ENCODE data around the gene SEPHS2. TPM values are rescaled to one million over a fixed set of nuclear protein-coding genes. Genes with fewer than 3 reads are reported as not detected.

SEPHS2 gene
- total and polyA plus RNA-seq, 2 experiments from 2014 or later: 29.7 to 43.0 TPM

Small RNA genes lying within 50 kb of the gene (small RNA-seq; reads per million reads assigned to genes)
- gene RF00019 (ENCODE audit: low replicate concordance) (not detected), gene RF00406 (ENCODE audit: low replicate concordance) (0.55 reads per million, percentile 38 among the genes with 10 or more reads in this experiment), gene RNU7-61P (ENCODE audit: low replicate concordance) (not detected)

Other genes with a start within 250 kb of the SEPHS2 start
- 2.8 and 11.2 TPM in 2 replicates for gene SULT1A3, start 246.6 kb downstream of the SEPHS2 start, total RNA-seq (2014; rRNA removed; shearing (Covaris generic))
- 17.4 and 19.5 TPM in 2 replicates for gene SULT1A3, start 246.6 kb downstream of the SEPHS2 start, polyA plus RNA-seq (2016; fragmentation: Nextera tagmentation; extraction: Ambion mirVana)
- 2.2 and 7.6 TPM in 2 replicates for gene NPIPB13, start 197.4 kb downstream of the SEPHS2 start, total RNA-seq (2014; rRNA removed; shearing (Covaris generic))
- gene NPIPB13, start 197.4 kb downstream of the SEPHS2 start, polyA plus RNA-seq (2016; fragmentation: Nextera tagmentation; extraction: Ambion mirVana): 5.7 and 7.5 TPM in 2 replicates
- 33.9 and 38.7 TPM in 2 replicates for gene CD2BP2, start 90.6 kb downstream of the SEPHS2 start, total RNA-seq (2014; rRNA removed; shearing (Covaris generic))
- gene CD2BP2, start 90.6 kb downstream of the SEPHS2 start, polyA plus RNA-seq (2016; fragmentation: Nextera tagmentation; extraction: Ambion mirVana): 21.0 and 23.1 TPM in 2 replicates
- 19.6 and 30.8 TPM in 2 replicates for gene TBC1D10B, start 75.4 kb downstream of the SEPHS2 start, total RNA-seq (2014; rRNA removed; shearing (Covaris generic))
- gene TBC1D10B, start 75.4 kb downstream of the SEPHS2 start, polyA plus RNA-seq (2016; fragmentation: Nextera tagmentation; extraction: Ambion mirVana): 13.3 TPM in 2 replicates
- gene MYL11, start 71.1 kb downstream of the SEPHS2 start, total RNA-seq (2014; rRNA removed; shearing (Covaris generic)): not detected in 2 replicates
- 3.5 and 7.3 TPM in 2 replicates for gene MYL11, start 71.1 kb downstream of the SEPHS2 start, polyA plus RNA-seq (2016; fragmentation: Nextera tagmentation; extraction: Ambion mirVana)
- gene SEPTIN1, start 63.3 kb downstream of the SEPHS2 start, total RNA-seq (2014; rRNA removed; shearing (Covaris generic)): 0.21 and 0.35 TPM in 2 replicates
- gene SEPTIN1, start 63.3 kb downstream of the SEPHS2 start, polyA plus RNA-seq (2016; fragmentation: Nextera tagmentation; extraction: Ambion mirVana): 3.3 and 3.9 TPM in 2 replicates
- gene ZNF48, start 50.5 kb downstream of the SEPHS2 start, total RNA-seq (2014; rRNA removed; shearing (Covaris generic)): 37.9 and 44.3 TPM in 2 replicates
- 4.8 and 6.2 TPM in 2 replicates for gene ZNF48, start 50.5 kb downstream of the SEPHS2 start, polyA plus RNA-seq (2016; fragmentation: Nextera tagmentation; extraction: Ambion mirVana)
- 12.0 and 16.1 TPM in 2 replicates for gene ZNF771, start 38.3 kb downstream of the SEPHS2 start, total RNA-seq (2014; rRNA removed; shearing (Covaris generic))
- gene ZNF771, start 38.3 kb downstream of the SEPHS2 start, polyA plus RNA-seq (2016; fragmentation: Nextera tagmentation; extraction: Ambion mirVana): 10.8 and 12.7 TPM in 2 replicates
- 46.1 and 54.1 TPM in 2 replicates for gene DCTPP1, start 15.8 kb downstream of the SEPHS2 start, total RNA-seq (2014; rRNA removed; shearing (Covaris generic))
- gene DCTPP1, start 15.8 kb downstream of the SEPHS2 start, polyA plus RNA-seq (2016; fragmentation: Nextera tagmentation; extraction: Ambion mirVana): 51.7 and 58.3 TPM in 2 replicates
- 0.07 TPM in 1 of 2 replicates, not detected in the other for gene ITGAL, start 26.9 kb upstream of the SEPHS2 start, total RNA-seq (2014; rRNA removed; shearing (Covaris generic))
- 0.05 and 0.43 TPM in 2 replicates for gene ITGAL, start 26.9 kb upstream of the SEPHS2 start, polyA plus RNA-seq (2016; fragmentation: Nextera tagmentation; extraction: Ambion mirVana)
- gene ZNF768, start 80.7 kb upstream of the SEPHS2 start, total RNA-seq (2014; rRNA removed; shearing (Covaris generic)): 34.6 and 43.0 TPM in 2 replicates
- gene ZNF768, start 80.7 kb upstream of the SEPHS2 start, polyA plus RNA-seq (2016; fragmentation: Nextera tagmentation; extraction: Ambion mirVana): 8.3 and 8.5 TPM in 2 replicates
- 10.8 and 12.6 TPM in 2 replicates for gene ZNF747, start 89.0 kb upstream of the SEPHS2 start, total RNA-seq (2014; rRNA removed; shearing (Covaris generic))
- gene ZNF747, start 89.0 kb upstream of the SEPHS2 start, polyA plus RNA-seq (2016; fragmentation: Nextera tagmentation; extraction: Ambion mirVana): 3.0 and 4.2 TPM in 2 replicates
- gene ZNF764, start 112.5 kb upstream of the SEPHS2 start, total RNA-seq (2014; rRNA removed; shearing (Covaris generic)): 10.7 and 12.9 TPM in 2 replicates
- 5.6 and 6.0 TPM in 2 replicates for gene ZNF764, start 112.5 kb upstream of the SEPHS2 start, polyA plus RNA-seq (2016; fragmentation: Nextera tagmentation; extraction: Ambion mirVana)
- gene ZNF688, start 125.8 kb upstream of the SEPHS2 start, total RNA-seq (2014; rRNA removed; shearing (Covaris generic)): 1.3 and 4.0 TPM in 2 replicates
- gene ZNF688, start 125.8 kb upstream of the SEPHS2 start, polyA plus RNA-seq (2016; fragmentation: Nextera tagmentation; extraction: Ambion mirVana): 4.4 and 6.2 TPM in 2 replicates
- gene ZNF785, start 139.8 kb upstream of the SEPHS2 start, total RNA-seq (2014; rRNA removed; shearing (Covaris generic)): 7.1 and 7.5 TPM in 2 replicates
- 4.9 and 5.4 TPM in 2 replicates for gene ZNF785, start 139.8 kb upstream of the SEPHS2 start, polyA plus RNA-seq (2016; fragmentation: Nextera tagmentation; extraction: Ambion mirVana)
- gene ZNF689, start 164.5 kb upstream of the SEPHS2 start, total RNA-seq (2014; rRNA removed; shearing (Covaris generic)): 13.4 and 16.7 TPM in 2 replicates
- gene ZNF689, start 164.5 kb upstream of the SEPHS2 start, polyA plus RNA-seq (2016; fragmentation: Nextera tagmentation; extraction: Ambion mirVana): 5.3 and 5.9 TPM in 2 replicates
- gene PRR14, start 205.1 kb upstream of the SEPHS2 start, total RNA-seq (2014; rRNA removed; shearing (Covaris generic)): 4.6 and 8.9 TPM in 2 replicates
- 12.7 and 13.0 TPM in 2 replicates for gene PRR14, start 205.1 kb upstream of the SEPHS2 start, polyA plus RNA-seq (2016; fragmentation: Nextera tagmentation; extraction: Ambion mirVana)
- 5.2 and 7.2 TPM in 2 replicates for gene FBRS, start 212.6 kb upstream of the SEPHS2 start, total RNA-seq (2014; rRNA removed; shearing (Covaris generic))
- gene FBRS, start 212.6 kb upstream of the SEPHS2 start, polyA plus RNA-seq (2016; fragmentation: Nextera tagmentation; extraction: Ambion mirVana): 2.3 and 2.7 TPM in 2 replicates